Neural progenitor cell (in vitro differentiated cells): ENCODE results near the gene ESCO1.

Source experiments
- EZH2phosphoT487 ChIP-seq: fragments of 200-600 bp; sonication (generic); IDR thresholded peaks from 2 replicates; pipeline ENCODE4 v1.6.1; 2017; ENCODE audit warnings: antibody characterized with exemption
- TF ChIP-seq, protein P1 (sequence below): fragments of 200-600 bp; sonication (generic); IDR thresholded peaks from 2 replicates; pipeline ENCODE4 v1.5.1; 2017; ENCODE audit warnings: antibody characterized with exemption, mild to moderate bottlenecking

GRCh38 chr18:21575656-21576055 is 24.8 kb downstream of the ESCO1 start:
- TF ChIP-seq, protein P1, sequence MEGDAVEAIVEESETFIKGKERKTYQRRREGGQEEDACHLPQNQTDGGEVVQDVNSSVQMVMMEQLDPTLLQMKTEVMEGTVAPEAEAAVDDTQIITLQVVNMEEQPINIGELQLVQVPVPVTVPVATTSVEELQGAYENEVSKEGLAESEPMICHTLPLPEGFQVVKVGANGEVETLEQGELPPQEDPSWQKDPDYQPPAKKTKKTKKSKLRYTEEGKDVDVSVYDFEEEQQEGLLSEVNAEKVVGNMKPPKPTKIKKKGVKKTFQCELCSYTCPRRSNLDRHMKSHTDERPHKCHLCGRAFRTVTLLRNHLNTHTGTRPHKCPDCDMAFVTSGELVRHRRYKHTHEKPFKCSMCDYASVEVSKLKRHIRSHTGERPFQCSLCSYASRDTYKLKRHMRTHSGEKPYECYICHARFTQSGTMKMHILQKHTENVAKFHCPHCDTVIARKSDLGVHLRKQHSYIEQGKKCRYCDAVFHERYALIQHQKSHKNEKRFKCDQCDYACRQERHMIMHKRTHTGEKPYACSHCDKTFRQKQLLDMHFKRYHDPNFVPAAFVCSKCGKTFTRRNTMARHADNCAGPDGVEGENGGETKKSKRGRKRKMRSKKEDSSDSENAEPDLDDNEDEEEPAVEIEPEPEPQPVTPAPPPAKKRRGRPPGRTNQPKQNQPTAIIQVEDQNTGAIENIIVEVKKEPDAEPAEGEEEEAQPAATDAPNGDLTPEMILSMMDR, result no peak
- no peak for TF ChIP-seq EZH2phosphoT487
